ENCODE measurements around the gene AKAP13.
A peak's percentile ranks its signal among the peaks of the same experiment; 100 is the strongest.

Gene AKAP13

DNA sequence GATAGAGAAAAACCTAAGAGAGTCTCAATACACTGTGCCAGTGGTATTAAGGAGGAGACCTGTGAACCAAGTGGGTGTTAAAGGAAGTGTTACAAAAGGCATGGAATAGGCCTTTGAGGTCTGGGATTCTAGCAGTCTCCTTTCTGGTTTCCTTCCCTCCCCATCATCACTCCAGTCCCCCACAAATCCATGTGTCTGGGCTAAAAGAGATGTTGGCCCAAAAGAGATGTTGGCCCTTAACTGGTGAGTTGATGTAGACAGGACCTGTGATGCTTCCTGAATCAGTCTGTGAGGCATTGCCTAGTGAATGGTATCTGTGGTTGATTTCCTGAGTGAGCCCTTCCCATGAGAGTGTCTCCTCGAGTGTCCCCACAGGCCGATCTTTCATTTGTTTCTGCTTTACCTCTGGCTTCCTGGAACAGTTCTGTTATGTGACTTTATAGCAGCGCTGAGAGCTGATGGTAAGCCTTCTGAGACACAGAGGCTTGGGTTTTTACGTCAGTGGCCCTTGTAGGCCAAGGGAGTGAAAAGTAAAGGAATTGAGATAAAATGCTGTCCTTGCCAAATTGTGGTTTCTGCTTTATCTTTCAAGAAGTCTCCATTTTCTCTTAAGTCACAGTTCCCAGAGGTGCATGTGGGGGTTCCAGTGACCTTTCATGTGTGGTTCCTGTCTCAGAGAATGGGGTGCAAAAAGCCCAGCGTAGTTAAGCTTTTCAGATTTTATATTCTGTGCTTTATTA, 326.5 kb downstream of the AKAP13 start:
- DNase-seq (ENCODE audit: low spot score), result no peak

DNA sequence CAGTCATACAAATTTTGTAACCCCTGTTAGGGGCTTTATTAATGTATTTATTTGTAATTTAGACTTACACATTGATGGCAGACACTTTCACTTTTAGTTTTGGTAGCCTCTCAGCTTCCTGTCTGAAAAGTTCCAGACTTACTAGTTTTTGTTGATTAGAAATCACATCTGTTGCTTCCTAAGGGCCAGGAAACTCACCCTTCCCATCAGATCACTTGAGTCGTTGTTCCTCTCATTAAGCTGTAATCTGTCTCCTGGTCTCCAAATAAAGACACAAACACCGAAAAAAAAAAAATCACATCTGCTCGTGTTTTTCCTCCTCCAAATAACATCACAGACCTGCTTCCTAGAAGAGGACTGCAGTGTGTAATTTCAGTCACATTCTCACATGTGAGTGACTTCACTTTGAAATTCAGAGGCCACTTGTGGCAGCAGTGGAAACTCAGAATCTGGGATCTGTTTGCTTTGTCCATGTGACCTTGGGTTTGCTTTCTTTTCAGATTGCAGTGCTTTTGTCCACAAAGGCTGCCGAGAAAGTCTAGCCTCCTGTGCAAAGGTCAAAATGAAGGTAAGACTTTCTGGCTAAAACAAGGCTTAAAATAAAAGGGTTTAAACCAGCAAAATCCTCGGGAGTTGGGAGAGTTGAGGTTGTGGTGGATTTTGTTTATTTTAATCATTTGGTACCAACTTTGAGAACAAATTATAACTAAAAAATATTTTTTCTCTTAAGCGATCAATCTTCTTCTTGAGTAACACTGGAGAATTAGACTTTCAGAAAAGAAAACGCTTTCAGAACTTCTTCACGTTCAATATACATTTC, 327.3 kb downstream of the AKAP13 start:
- peak; percentile 42 for DNase-seq (ENCODE audit: low spot score)

DNA sequence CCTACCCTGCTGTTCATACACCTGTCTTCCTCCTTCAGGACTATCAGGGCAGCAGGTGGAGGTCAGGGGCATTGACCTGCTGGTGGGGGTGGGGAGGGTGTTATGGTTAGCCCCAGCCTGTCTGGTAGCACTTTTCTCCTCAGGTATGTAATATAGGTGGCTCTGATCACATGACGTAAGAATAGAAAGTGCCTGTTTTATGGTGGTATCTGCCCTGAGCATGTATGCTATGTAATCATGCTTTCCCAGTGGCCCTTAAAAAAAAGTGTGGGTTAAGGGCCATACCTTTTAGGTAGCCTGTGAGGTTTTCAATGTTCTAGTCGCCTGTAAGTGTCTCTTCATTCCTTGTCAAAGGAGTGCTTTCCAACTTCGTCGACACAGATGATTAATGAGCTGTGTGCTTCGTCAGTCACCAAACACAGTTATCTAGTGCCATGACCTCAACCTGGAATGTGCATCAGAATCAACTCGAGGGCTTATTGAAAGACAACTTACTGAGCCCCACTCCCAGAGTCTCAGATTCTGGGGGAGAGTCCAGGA, 328.1 kb downstream of the AKAP13 start:
- no peak for DNase-seq (ENCODE audit: low spot score)

DNA sequence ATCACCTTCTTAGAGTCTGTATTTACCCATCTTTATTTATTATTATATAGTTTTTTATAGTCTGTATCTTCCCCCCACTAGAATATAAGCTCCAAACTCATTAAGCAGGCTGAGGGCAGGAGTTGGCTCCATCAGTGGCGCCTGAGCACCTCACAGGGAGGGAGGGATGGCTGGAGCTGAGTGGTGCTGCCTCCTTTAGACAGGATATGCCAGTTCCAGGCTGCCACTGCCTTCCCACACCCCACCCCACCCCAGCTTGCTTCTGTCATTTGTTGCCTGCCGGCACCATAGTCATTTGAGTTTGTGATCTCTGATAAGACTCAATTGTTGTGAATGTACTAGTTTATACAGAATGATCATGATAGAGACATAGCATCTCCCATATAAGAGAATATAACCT, 328.8 kb downstream of the AKAP13 start:
- no peak for DNase-seq (ENCODE audit: low spot score)

DNA sequence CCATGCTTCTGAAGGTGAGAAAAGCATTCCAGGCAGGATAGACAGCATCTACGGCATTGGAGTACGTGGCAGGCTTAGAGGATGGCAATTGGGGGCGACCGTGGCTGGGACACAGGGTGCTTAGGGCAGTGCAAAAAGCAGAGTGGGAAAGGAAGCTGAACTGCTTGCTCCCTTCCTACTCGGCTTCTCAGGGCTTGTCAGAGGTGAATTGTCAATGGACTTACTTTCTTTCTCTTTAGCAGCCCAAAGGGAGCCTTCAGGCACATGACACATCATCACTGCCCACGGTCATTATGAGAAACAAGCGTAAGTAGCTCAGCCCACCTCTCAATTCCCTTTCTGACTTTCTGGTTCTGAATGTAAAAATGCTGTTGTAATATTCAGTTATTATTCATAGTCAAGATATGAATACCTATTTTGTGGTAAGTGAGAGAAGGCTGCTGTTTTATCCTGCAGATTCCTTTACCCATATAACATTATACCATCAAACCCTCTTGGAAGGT, 330.0 kb downstream of the AKAP13 start:
- DNase-seq (ENCODE audit: low spot score), result peak; percentile 32

DNA sequence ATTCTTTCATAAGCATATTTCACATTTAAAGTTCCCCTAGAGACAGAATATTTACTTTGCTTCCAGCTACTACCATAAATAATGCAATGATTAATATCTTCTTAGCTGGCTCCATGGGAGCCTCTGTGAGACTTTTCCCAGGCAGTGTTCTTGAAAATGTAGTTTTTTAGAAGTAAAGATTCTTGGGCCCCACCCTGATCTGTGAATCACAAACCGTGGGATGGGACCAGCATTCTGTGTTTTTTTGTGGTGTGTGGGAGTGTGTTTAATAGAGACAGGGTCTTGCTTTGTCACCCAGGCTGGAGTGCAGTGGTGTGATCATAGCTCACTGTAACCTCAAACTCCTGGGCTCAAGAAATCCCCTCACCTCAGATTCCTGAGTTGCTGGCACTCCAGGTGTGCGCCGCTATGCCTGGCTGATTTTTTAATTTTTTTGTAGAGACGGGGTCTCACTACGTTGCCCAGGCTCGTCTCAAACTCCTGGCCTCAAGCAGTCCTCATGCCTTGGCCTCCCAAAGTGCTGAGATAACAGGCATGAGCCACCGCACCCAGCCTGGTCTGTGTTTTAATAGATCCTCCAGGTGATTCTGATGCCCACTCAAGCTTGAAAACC, 331.3 kb downstream of the AKAP13 start:
- no peak for DNase-seq (ENCODE audit: low spot score)

DNA sequence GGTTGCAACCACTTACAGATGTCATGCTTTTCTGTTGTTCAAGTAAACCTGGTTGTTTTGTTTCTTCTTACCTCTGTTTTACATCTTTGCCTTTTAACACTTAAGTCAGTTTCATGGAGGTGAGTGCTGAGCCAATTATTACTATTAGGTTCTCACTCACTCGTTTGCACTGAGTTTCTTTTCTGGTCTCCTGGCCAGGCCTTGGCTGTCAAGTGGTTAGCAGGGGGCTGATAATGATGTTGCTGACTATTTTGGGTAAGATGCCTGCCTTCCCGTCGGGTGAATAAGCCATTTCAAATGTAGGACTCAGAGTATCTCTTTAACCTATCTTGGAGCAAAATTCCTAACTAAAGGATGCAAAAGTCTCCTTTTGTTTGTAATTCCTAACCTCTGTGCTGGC, 335.9 kb downstream of the AKAP13 start:
- no peak for DNase-seq (ENCODE audit: low spot score)

DNA sequence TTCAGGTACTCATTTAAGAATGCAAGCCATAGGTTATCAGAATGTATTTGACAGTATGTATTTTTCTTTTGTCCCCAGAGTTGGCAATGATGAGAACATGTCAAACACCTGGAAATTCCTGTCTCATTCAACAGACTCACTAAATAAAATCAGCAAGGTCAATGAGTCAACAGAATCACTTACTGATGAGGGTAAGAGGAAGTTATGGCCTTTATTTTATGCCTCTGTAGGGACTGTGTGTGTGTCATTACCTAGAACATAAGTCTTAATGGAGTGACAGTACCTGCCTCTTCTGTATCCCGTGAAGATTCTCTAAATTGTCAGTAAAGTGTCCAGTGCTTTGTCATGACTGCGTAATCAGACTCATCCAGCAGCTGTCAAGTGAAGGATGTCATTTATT, 336.8 kb downstream of the AKAP13 start:
- no peak for DNase-seq (ENCODE audit: low spot score)

DNA sequence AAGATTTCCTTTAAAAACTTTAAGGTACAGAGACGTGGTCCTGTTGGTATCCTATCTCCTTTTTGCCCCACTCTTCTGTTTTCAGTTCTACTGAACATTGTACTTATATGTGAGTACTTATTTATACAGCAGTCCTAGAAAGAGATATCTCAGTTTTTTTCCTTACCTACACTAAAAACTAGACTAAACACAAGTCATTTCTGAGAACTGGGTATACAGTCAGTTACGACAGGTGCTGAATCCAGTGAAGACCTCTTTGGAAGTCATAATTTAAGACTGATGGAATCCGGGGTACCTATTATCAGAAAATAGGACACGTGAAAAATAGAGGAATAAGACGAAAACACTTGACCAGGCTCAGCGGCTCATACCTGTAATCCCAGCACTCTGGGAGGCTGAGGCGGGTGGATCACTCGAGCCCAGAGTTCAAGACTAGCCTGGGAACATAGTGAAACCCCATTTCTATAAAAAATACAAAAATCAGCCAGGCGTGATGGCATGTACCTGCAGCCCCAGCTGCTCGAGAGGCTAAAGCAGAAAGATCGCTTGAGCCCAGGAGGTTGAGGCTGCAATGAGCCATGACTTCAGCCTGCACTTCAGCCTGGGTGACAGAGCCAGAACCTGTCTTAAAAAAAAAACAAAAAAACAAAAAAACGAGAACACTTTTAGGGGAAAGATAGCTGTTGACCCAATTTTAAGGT, 338.0 kb downstream of the AKAP13 start:
- no peak for DNase-seq (ENCODE audit: low spot score)

DNA sequence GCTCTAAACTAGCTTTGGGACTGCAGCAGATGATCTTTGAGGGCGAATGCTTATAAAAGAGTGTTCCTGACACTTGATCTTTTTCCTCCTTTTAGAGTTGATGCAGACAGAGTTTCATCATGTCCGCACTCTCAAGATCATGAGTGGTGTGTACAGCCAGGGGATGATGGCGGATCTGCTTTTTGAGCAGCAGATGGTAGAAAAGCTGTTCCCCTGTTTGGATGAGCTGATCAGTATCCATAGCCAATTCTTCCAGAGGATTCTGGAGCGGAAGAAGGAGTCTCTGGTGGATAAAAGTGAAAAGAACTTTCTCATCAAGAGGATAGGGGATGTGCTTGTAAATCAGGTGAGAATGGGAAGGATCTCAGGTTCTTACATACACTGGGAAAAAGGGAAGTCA, 338.6 kb downstream of the AKAP13 start:
- no peak for DNase-seq (ENCODE audit: low spot score)

DNA sequence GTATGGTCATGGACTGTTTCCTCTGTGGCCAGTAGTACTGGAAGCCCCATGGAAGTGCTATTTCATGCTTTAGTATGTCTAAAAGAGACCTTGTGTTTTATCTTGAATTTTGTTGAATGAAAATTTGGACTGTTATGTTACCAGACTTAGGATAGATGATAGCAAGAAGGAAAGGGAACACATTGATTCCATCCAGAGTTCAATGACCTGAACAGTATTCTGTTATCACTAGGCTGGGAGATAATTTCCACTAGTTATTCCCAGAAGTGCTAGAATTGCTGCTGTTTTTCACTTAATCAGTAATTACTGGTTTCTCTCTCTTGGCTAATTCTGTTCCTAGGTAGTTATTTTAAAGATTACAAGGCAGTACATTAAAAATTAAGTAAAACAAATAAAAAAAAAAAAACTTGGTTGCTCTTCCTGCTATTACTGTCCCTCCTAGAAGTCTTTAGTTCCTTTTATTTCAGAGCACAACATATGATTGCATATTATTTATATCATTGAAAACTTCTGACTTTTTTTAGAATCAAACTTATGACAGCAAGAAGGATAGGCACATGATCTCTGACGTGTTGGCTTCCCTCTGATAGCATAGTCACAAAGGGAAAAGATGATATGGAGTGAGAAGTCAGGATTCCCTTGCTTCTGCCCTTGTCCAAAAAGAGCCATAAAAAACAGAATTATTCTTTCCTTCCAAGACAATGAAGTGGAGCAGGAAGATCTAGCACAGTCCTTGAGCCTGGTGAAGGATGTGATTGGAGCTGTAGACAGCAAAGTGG, 342.2 kb downstream of the AKAP13 start:
- no peak for DNase-seq (ENCODE audit: low spot score)

DNA sequence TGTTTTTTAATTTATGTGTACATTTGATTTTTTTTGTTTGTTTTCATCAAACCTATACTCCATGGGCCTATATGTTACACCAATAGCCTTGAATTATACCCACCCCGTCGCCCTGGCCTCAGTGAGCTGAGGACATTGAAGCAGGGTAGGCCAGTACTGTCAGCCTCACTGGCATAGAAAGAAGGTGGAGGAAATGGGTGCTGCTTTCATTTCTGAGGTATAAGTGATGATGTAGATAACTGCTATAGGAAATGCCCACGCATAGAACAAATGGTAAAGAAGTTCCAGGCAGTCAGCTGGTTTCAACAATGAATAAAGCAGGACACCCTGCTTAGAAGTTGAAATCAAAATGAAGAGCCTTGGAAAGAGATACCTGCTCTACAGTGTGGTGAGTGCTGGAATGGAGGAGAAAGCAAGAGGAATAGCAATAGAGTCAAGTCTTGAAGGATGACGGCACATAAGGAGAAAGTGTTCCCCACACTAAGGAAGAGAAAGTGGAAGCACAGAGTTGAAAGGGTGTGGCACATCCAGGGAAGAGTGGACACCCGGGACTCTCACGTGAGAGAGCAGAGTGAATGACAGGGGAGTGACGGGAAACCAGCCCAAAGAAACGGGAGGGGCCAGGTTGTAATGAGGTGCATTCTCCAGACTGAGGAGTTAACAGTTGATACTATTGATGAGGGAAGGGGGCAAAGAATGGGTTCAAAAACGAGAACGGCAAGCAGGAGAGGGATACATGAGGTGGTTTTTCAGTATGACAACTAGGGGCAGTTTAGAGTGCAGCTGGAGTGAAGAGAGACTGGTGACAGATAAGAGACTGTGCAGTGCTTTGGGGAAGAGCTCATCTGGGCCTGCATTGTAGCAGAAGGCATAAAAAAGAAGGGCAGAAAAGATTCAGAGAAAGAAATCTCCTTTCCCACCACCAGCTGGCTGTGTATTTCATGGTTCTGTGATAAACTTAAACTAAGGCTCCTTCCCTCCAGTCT, 343.9 kb downstream of the AKAP13 start:
- DNase-seq (ENCODE audit: low spot score), result no peak

DNA sequence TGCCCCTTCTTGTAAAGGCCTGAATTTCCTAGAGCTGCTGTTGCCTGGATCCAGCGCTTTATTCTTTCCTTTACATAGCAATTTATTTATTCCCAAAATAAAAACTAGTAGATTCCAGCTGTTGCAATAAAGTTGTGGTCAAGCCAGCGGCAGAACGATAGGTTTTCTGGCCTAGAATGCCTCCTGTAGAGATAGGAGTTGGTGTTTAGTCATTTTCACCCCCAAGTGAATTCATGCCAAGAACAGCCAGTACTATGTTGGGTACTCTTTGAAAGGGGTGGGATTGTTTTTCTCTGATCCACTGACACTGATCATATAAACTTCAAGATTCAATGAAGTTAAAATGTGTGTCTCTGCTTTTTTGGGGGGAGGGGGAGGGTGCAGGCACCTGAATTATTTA, 344.6 kb downstream of the AKAP13 start:
- DNase-seq (ENCODE audit: low spot score), result no peak

DNA sequence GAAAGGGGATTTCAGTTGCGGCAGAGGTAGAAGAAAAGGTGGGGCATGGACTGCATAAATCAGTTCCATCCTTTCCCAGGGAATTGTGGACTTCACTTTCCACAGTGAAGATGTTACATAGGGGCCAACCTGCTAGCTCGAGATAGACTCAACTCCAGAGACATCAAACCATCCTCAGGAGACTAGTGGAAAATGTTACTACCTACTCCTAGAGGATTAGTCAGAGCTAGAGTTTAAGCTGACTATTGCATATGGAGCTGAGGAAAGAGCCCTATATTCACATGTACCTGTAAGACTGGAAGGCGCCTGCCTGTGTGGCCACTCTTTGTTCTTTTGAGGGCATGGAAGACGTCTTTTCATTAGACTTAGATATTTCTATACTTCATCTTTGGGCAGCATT, 345.2 kb downstream of the AKAP13 start:
- DNase-seq (ENCODE audit: low spot score), result no peak

DNA sequence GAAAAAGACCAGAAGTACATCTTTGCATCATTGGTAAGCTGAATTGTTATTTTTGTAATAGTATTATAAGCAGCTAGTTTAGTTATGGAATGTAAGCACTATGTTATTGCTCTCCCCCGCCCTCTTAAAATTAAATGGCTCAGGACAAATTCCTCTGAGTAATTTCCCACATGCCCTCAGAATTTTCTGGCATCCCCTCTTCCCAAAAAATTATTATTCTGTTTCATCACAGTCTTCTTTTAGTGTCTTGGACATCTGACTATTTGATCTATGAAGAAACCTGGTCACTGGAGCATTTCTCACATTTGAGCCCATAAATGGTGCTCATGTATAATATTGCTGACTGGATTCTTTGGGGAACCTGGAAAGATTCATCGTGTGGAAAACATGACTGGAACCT, 346.1 kb downstream of the AKAP13 start:
- no peak for DNase-seq (ENCODE audit: low spot score)

DNA sequence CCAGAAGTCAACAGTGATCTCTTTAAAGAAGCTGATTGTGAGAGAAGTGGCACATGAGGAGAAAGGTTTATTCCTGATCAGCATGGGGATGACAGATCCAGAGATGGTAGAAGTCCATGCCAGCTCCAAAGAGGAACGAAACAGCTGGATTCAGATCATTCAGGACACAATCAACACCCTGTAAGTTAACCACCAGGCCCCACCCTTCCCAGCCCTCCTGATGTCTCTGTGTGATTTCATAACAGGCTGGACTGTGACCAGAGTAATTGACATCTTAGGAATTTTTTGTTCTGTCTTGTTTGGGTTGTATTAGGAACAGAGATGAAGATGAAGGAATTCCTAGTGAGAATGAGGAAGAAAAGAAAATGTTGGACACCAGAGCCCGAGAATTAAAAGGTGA, 346.7 kb downstream of the AKAP13 start:
- no peak for DNase-seq (ENCODE audit: low spot score)

DNA sequence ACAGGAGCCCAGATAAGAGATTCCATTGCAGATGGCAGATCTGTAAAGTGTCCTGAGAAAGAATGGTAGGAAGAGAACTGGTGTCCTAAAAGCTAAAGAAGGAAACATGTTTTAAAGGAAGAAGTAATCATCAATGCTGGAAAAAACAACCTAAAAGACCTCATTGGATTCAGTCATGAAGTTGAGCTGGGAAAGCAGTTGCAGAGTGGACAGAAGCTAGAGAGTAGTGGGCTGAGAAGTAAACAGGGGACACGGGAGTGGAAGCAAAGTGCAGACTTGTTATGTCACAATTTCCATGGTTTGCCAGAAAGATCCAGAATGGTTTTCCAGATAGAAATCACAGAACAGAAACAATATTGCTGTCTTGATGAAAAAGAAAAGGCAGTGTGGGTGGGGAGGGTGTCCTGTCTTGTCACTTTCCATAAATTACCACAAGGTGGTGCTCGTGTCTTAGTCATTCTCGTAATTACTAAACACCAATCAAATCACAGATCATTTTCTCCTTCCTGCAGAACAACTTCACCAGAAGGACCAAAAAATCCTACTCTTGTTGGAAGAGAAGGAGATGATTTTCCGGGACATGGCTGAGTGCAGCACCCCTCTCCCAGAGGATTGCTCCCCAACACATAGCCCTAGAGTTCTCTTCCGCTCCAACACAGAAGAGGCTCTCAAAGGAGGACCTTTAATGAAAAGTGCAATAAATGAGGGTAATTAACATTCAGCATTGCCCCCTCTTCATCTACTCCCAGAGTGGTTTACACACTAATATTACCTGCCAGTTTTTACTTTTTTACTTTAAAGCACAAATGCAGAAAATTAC, 349.8 kb downstream of the AKAP13 start:
- DNase-seq (ENCODE audit: low spot score), result peak; percentile 85

DNA sequence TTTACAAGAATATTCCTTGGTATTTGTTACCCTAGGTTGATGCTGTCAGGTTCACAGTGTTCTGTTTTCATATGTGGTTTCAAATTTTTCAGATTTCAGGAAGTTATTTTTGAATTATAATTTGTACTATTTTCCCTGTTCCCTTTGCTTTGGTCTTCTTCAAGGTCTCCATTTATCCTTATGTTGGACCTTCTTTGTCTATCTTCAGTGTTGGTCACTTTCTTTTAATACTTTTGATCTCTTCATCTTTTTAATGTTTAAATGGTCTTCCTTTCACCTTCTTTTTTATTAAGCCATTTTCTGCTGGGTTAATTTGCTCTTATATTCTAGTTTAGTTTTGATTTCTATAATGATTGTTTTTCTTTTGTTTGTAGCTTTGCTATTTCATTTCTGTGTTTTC, 353.0 kb downstream of the AKAP13 start:
- no peak for DNase-seq (ENCODE audit: low spot score)

DNA sequence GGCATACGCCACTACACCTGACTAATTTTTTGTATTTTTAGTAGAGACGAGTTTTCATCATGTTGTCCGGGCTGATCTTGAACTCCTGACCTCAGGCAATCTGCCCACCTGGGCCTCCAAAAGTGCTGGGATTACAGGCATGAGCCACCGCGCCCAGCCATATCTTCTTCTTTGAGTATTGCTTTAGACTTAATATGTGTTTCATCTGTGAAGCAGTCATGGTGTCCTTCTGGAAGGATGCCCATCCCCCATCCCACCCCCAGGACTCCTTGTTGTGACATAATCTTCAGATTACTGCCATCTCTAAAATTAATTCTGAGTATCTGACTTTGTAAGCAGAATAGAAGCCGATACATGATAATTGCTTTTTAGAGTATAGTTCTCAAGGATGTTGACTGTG, 356.7 kb downstream of the AKAP13 start:
- DNase-seq (ENCODE audit: low spot score), result no peak
